ENCODE results near the gene FAM200B.
"Not testable (repeated sequence)": the region's sequence is repeated elsewhere in the genome, so short reads cannot be mapped to it uniquely, and the experiment has no call there.

Gene FAM200B

DNA sequence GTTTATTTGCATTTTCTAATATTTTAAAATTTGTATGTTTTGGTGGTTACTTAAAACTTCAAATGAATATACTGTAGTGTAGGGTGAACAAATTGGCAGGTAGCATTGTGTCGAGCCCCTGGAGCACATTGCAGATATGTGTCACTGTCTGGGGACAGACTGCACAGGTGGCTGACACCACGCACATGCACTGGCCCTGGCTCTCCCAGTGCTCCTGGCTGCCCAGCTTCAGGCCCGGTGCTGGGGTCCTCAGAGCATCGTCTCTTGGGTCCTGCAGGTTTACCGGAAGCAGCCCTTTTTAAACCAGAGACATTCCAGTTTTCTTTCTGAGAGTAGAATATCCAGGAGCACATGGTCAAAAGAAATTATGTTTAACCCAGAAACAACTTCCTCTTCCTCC is 36.8 kb downstream of the FAM200B start:
- H3K4me3 ChIP-seq (ENCODE audit: control insufficient read depth, low read depth, low read length) = no peak overlapping the region
- DNase-seq (ENCODE audit: low read depth) = no peak
- TF ChIP-seq CTCF (conservative IDR thresholded peaks at IDR 0.05; ENCODE audit: control insufficient read depth, insufficient read depth, low read depth, low read length) = no peak

DNA sequence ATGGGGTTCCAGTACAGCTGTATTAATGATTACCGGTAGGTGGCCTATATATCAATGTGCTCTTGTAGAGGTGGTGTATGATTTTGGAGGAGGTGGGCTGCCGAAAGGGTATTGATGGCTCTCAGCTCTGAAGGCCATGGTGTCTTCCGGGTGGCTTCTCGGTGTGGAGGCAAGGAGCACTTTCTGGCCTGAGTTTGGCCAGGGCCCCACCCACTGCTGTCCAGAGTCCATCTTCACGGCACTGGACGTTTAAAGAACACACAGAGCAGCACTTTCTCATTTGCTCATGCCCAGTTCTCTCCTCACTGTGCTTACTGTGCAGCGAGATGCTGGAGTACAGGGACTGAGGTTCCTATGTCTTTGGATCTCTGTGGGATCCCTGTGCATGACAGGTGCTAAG is 37.3 kb downstream of the FAM200B start:
- DNase-seq (ENCODE audit: low read depth) = no peak
- no peak for TF ChIP-seq CTCF (conservative IDR thresholded peaks at IDR 0.05; ENCODE audit: control insufficient read depth, insufficient read depth, low read depth, low read length)
- no peak overlapping the region for H3K4me3 ChIP-seq (ENCODE audit: control insufficient read depth, low read depth, low read length)

DNA sequence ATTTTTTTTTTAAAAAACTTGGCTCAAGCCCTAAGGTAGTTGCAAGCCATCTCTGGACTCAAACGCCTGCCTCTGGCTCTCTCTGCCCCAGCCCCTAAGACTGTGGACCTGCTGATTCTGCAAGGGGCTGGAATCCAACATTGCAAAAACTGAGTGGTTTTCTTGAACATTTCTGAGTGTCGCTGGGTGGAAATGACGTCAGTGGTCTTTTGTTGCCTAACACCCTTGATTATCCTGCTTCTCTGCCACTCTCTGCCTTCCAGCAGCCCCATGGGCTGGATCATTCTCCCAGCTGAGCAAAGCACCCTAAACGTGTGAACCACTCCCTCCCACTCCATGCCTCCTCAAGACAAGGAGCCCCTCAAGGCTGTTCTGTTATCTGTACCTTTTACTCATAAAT is 37.9 kb downstream of the FAM200B start:
- H3K4me3 ChIP-seq (ENCODE audit: control insufficient read depth, low read depth, low read length) = no peak overlapping the region
- no peak for DNase-seq (ENCODE audit: low read depth)
- no peak for TF ChIP-seq CTCF (conservative IDR thresholded peaks at IDR 0.05; ENCODE audit: control insufficient read depth, insufficient read depth, low read depth, low read length)

DNA sequence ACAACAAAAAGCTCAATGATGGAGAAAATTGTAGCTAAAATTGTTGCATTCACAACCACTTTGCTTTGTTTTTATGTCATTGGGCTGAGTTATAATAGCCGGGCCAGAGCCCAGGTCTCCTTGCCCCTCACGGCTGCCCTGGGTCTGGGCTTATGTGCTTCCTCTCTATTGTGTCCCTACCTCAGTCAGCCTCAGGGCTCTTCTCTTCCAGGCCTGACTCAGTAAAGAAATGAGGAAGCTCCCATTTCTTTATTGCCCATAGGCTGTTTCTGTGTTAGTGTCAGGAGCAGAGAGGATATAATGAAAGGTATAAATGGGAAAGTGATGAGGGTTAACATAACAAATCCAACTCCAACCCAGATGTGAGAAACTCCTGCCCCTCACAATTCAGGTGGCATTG is 39.2 kb downstream of the FAM200B start:
- TF ChIP-seq CTCF (conservative IDR thresholded peaks at IDR 0.05; ENCODE audit: control insufficient read depth, insufficient read depth, low read depth, low read length) = no peak
- no peak overlapping the region for H3K4me3 ChIP-seq (ENCODE audit: control insufficient read depth, low read depth, low read length)
- DNase-seq (ENCODE audit: low read depth) = no peak

GRCh38 chr4:15725608-15726007 is 44.0 kb downstream of the FAM200B start:
- peak; percentile 16 for DNase-seq (ENCODE audit: low read depth)
- no peak for TF ChIP-seq CTCF (conservative IDR thresholded peaks at IDR 0.05; ENCODE audit: control insufficient read depth, insufficient read depth, low read depth, low read length)
- no peak overlapping the region for H3K4me3 ChIP-seq (ENCODE audit: control insufficient read depth, low read depth, low read length)

GRCh38 chr4:15729910-15730533 is 48.4 kb downstream of the FAM200B start:
- no peak overlapping the region for H3K4me3 ChIP-seq (ENCODE audit: control insufficient read depth, low read depth, low read length)
- TF ChIP-seq CTCF (conservative IDR thresholded peaks at IDR 0.05; ENCODE audit: control insufficient read depth, insufficient read depth, low read depth, low read length) = peak; percentile 87
- DNase-seq (ENCODE audit: low read depth) = peak; percentile 54

- not testable (repeated sequence) for H3K4me3 ChIP-seq (ENCODE audit: control insufficient read depth, low read depth, low read length); DNase-seq (ENCODE audit: low read depth)
Measured at GRCh38 chr4:15733061-15733460, 51.4 kb downstream of the FAM200B start.
